Measurements from ENCODE around the gene MPP1.
A peak's percentile ranks its signal among the peaks of the same experiment; 100 is the strongest.
"Not testable (repeated sequence)": the region's sequence is repeated elsewhere in the genome, so short reads cannot be mapped to it uniquely, and the experiment has no call there.

The MPP1 gene

GRCh38 chrX:154804957-154805695 is at the start of gene MPP1:
Gene MPP1, minus strand, starts transcription at chrX:154805485. Its CDS starts 112 bp downstream, at chrX:154805373.
- DNase-seq: peak; percentile 44

GRCh38 chrX:154850957-154851611 is 45.8 kb upstream of the MPP1 start:
- no peak for DNase-seq

GRCh38 chrX:154840856-154841255 is 35.6 kb upstream of the MPP1 start:
- peak; percentile 34 for DNase-seq

GRCh38 chrX:154836163-154836562 is 30.9 kb upstream of the MPP1 start:
- DNase-seq: no peak

GRCh38 chrX:154834562-154834961 is 29.3 kb upstream of the MPP1 start, which contains the start of gene SMIM9:
Gene SMIM9, minus strand, starts transcription at chrX:154834662. Its CDS starts 3,806 bp downstream, at chrX:154830856.
- DNase-seq: no peak

- DNase-seq: no peak
Observed at GRCh38 chrX:154833746-154834274, 28.5 kb upstream of the MPP1 start.

GRCh38 chrX:154829926-154830442 is 24.7 kb upstream of the MPP1 start:
- no peak for DNase-seq

GRCh38 chrX:154829134-154829533 is 23.8 kb upstream of the MPP1 start:
- no peak for DNase-seq

GRCh38 chrX:154828016-154828408 is 22.7 kb upstream of the MPP1 start:
- DNase-seq: no peak

- no peak for DNase-seq
Observed at GRCh38 chrX:154827194-154828015, 22.1 kb upstream of the MPP1 start.

- DNase-seq: not testable (repeated sequence)
Observed at GRCh38 chrX:154825586-154825985, 20.3 kb upstream of the MPP1 start.

- DNase-seq: no peak
Observed at GRCh38 chrX:154824638-154825037, 19.4 kb upstream of the MPP1 start.

- no peak for DNase-seq
Observed at GRCh38 chrX:154822029-154822428, 16.7 kb upstream of the MPP1 start.

- no peak for DNase-seq
Observed at GRCh38 chrX:154821523-154821922, 16.2 kb upstream of the MPP1 start.

GRCh38 chrX:154819771-154820341 is 14.6 kb upstream of the MPP1 start:
- DNase-seq: no peak

GRCh38 chrX:154818916-154819770 is 13.9 kb upstream of the MPP1 start:
- DNase-seq: no peak

GRCh38 chrX:154817048-154817618 is 11.8 kb upstream of the MPP1 start:
- DNase-seq: not testable (repeated sequence)

GRCh38 chrX:154816326-154816898 is 11.1 kb upstream of the MPP1 start:
- DNase-seq: not testable (repeated sequence)

GRCh38 chrX:154815274-154815818 is 10.1 kb upstream of the MPP1 start:
- DNase-seq: no peak

GRCh38 chrX:154813801-154814200 is 8.5 kb upstream of the MPP1 start:
- DNase-seq: no peak
